H9 (cell line): ENCODE data around the gene RGPD4. TPM values are rescaled to one million over a fixed set of nuclear protein-coding genes. Genes with fewer than 3 reads are reported as not detected.

Experiments
- DNase-seq: peaks from one replicate; pipeline ENCODE4 v3.0.0-alpha.2; 2017
- H2AFZ ChIP-seq: one replicate; pipeline ENCODE4 v1.6.1; 2013; ENCODE audit warnings: mild to moderate bottlenecking, low read length, control low read depth, moderate library complexity
- H2AK5ac ChIP-seq: 2 replicates; pipeline ENCODE4 v1.6.1; 2013; ENCODE audit warnings: low read length, control low read depth, mixed read lengths; ENCODE audit not compliant: insufficient read length
- H2BK120ac ChIP-seq: one replicate; pipeline ENCODE4 v1.6.1; 2013; ENCODE audit warnings: low read depth, mild to moderate bottlenecking, low read length, control low read depth, inconsistent platforms; ENCODE audit not compliant: poor library complexity, severe bottlenecking
- H2BK12ac ChIP-seq: 2 replicates; pipeline ENCODE4 v1.6.1; 2013; ENCODE audit warnings: low read length, control low read depth, mixed read lengths, low read depth; ENCODE audit not compliant: insufficient read length
- H2BK15ac ChIP-seq: 2 replicates; pipeline ENCODE4 v1.6.1; 2013; ENCODE audit warnings: low read depth, low read length, control low read depth
- H2BK20ac ChIP-seq: one replicate; pipeline ENCODE4 v1.6.1; 2013; ENCODE audit warnings: low read depth, mild to moderate bottlenecking, low read length, control low read depth, inconsistent platforms; ENCODE audit not compliant: poor library complexity, severe bottlenecking
- H2BK5ac ChIP-seq: 2 replicates; pipeline ENCODE4 v1.6.1; 2013; ENCODE audit warnings: low read length, control low read depth, mixed read lengths; ENCODE audit not compliant: insufficient read length
- H3K14ac ChIP-seq: 2 replicates; pipeline ENCODE4 v1.6.1; 2013; ENCODE audit warnings: low read length, control low read depth; ENCODE audit not compliant: insufficient read depth
- H3K18ac ChIP-seq: 2 replicates; pipeline ENCODE4 v1.6.1; 2013; ENCODE audit warnings: low read depth, mild to moderate bottlenecking, mixed read lengths, low read length, control low read depth; ENCODE audit not compliant: insufficient read length
- H3K23ac ChIP-seq: 2 replicates; pipeline ENCODE4 v1.6.1; 2013; ENCODE audit warnings: low read length, control low read depth, mixed read lengths, low read depth; ENCODE audit not compliant: insufficient read length
- H3K23me2 ChIP-seq: 2 replicates; pipeline ENCODE4 v1.6.1; 2013; ENCODE audit warnings: low read depth, mild to moderate bottlenecking, mixed read lengths, low read length, control low read depth; ENCODE audit not compliant: insufficient read length, poor library complexity, severe bottlenecking
- H3K27ac ChIP-seq: 2 replicates; pipeline ENCODE4 v1.5.1; 2013; ENCODE audit warnings: low read length, control low read depth, mixed read lengths, low read depth; ENCODE audit not compliant: insufficient read length
- H3K27me3 ChIP-seq: 2 replicates; pipeline ENCODE4 v1.6.1; 2013; ENCODE audit warnings: low read length, control low read depth, inconsistent platforms; ENCODE audit not compliant: insufficient read depth
- H3K4ac ChIP-seq: 2 replicates; pipeline ENCODE4 v1.6.1; 2013; ENCODE audit warnings: low read depth, mild to moderate bottlenecking, control low read depth, inconsistent platforms, low read length, moderate library complexity
- H3K4me1 ChIP-seq: 2 replicates; pipeline ENCODE4 v1.6.1; 2013; ENCODE audit warnings: low read length, control low read depth, inconsistent platforms; ENCODE audit not compliant: insufficient read depth
- H3K4me2 ChIP-seq: 2 replicates; pipeline ENCODE4 v1.6.1; 2013; ENCODE audit warnings: low read length, control low read depth, mixed read lengths; ENCODE audit not compliant: insufficient read length, insufficient read depth
- H3K56ac ChIP-seq: 2 replicates; pipeline ENCODE4 v1.6.1; 2013; ENCODE audit warnings: low read depth, mild to moderate bottlenecking, mixed read lengths, low read length, control low read depth; ENCODE audit not compliant: insufficient read length
- H3K79me1 ChIP-seq: 2 replicates; pipeline ENCODE4 v1.6.1; 2013; ENCODE audit warnings: low read depth, mild to moderate bottlenecking, moderate library complexity, low read length, control low read depth, inconsistent platforms; ENCODE audit not compliant: insufficient read depth, poor library complexity, severe bottlenecking
- H3K79me2 ChIP-seq: 2 replicates; pipeline ENCODE4 v1.6.1; 2013; ENCODE audit warnings: low read length, control low read depth, inconsistent platforms; ENCODE audit not compliant: insufficient read depth
- H3K9ac ChIP-seq: 2 replicates; pipeline ENCODE4 v1.6.1; 2013; ENCODE audit warnings: low read length, control low read depth, mixed read lengths; ENCODE audit not compliant: insufficient read length; ENCODE audit errors: extremely low read depth
- H3K9me3 ChIP-seq: one replicate; pipeline ENCODE4 v1.6.1; 2013; ENCODE audit warnings: low read depth, low read length, inconsistent platforms; ENCODE audit not compliant: control insufficient read depth
- H3T11ph ChIP-seq: one replicate; pipeline ENCODE4 v1.6.1; 2013; ENCODE audit warnings: mild to moderate bottlenecking, low read length, control low read depth, inconsistent platforms
- H4K20me1 ChIP-seq: one replicate; pipeline ENCODE4 v1.6.1; 2013; ENCODE audit not compliant: control insufficient read depth, insufficient read length, insufficient read depth
- H4K5ac ChIP-seq: 2 replicates; pipeline ENCODE4 v1.6.1; 2013; ENCODE audit warnings: low read depth, mild to moderate bottlenecking, mixed read lengths, low read length, control low read depth; ENCODE audit not compliant: insufficient read length
- H4K8ac ChIP-seq: replicated peaks from 2 replicates; pipeline ENCODE4 v1.6.1; 2013; ENCODE audit warnings: low read length, control low read depth, mixed read lengths, low read depth; ENCODE audit not compliant: insufficient read length
- H4K91ac ChIP-seq: 2 replicates; pipeline ENCODE4 v1.6.1; 2013; ENCODE audit warnings: low read depth, mild to moderate bottlenecking, moderate library complexity, mixed read lengths, low read length, control low read depth; ENCODE audit not compliant: insufficient read length
- H3K27ac Mint-ChIP-seq, 3 experiments: 2 replicates in 2 of 3; 3 replicates in 1 of 3; pipeline ENCODE4 v1.8.0; 2020 to 2021; ENCODE audit warnings: mixed read lengths in 3 of 3, mild to moderate bottlenecking in 1 of 3, moderate library complexity in 1 of 3
- H3K27me3 Mint-ChIP-seq: 2 replicates; pipeline ENCODE4 v1.8.0; 2021; ENCODE audit warnings: low read depth, mild to moderate bottlenecking, moderate library complexity, mixed read lengths
- H3K36me3 Mint-ChIP-seq, 3 experiments: 2 replicates in 2 of 3; 3 replicates in 1 of 3; pipeline ENCODE4 v1.8.0; 2020 to 2021; ENCODE audit warnings: low read depth in 3 of 3, mixed read lengths in 3 of 3; ENCODE audit not compliant: insufficient read depth in 1 of 3
- H3K4me1 Mint-ChIP-seq, 2 experiments: 2 replicates each; pipeline ENCODE4 v1.8.0; 2020; ENCODE audit warnings: mixed read lengths in 2 of 2
- H3K4me3 Mint-ChIP-seq, 2 experiments: 2 replicates in 1 of 2; 3 replicates in 1 of 2; pipeline ENCODE4 v1.8.0; 2020 to 2021; ENCODE audit warnings: mild to moderate bottlenecking in 2 of 2, mixed read lengths in 2 of 2, moderate library complexity in 1 of 2
- H3K9me3 Mint-ChIP-seq, 2 experiments: 2 replicates in 1 of 2; 3 replicates in 1 of 2; pipeline ENCODE4 v1.8.0; 2020; ENCODE audit warnings: mild to moderate bottlenecking in 2 of 2, mixed read lengths in 2 of 2, moderate library complexity in 1 of 2
- CTCF ChIP-seq: fragments of 200-600 bp; sonication (generic); conservative IDR thresholded peaks from 3 replicates; pipeline ENCODE4 v1.8.0; 2021; ENCODE audit warnings: antibody characterized with exemption, mild to moderate bottlenecking
- WGBS: extraction: QIAGEN DNeasy Blood & Tissue Kit; methylation state at CpG from one replicate; pipeline ENCODE4 v1.1.7; 2013; ENCODE audit warnings: missing lambda C conversion rate, low lambda C conversion rate, mixed read lengths; ENCODE audit not compliant: insufficient read length; ENCODE audit errors: extremely low coverage; 5-methylcytosine and 5-hydroxymethylcytosine counted together
- total RNA-seq: library from RNA; stranded (reverse); gene quantifications from 2 replicates; pipeline ENCODE4 v1.2.1, GENCODE V29; 2021

The RGPD4 gene
- total RNA-seq, 1 experiment from 2014 or later: 0.07 TPM

GRCh38 chr2:107807988-107808387 lies 18.7 kb upstream of the RGPD4 start:
- no peak overlapping the region for H3K4me3 Mint-ChIP-seq
- Histone ChIP-seq H3K18ac (no peak overlapping the region), H2BK20ac (no peak overlapping the region), H2AFZ (no peak overlapping the region), H4K20me1 (no peaks in the 10 kb centered on the region), H3K27ac (no peak overlapping the region), H3K9me3 (no peaks in the 10 kb centered on the region), H4K91ac (no peak overlapping the region), H3K56ac (no peak overlapping the region), H4K5ac (no peak overlapping the region), H3K4me1 (peaks cover 8% of the 10 kb centered on the region; the same call in 1 of the 2 replicates), H2BK15ac (no peak overlapping the region), H3T11ph (no peak overlapping the region), H3K14ac (no peak overlapping the region), H3K4me2 (no peak overlapping the region), H2BK120ac (no peak overlapping the region), H2BK12ac (no peak overlapping the region), H3K79me1 (no peaks in the 10 kb centered on the region), H3K9ac (no peak overlapping the region), H3K4ac (no peak overlapping the region), H2AK5ac (no peak overlapping the region), H3K23ac (no peak overlapping the region), H3K27me3 (no peaks in the 10 kb centered on the region), H2BK5ac (no peak overlapping the region), H4K8ac (no peak overlapping the region), H3K23me2 (no peaks in the 10 kb centered on the region), H3K79me2 (no peaks in the 10 kb centered on the region)
- H3K4me1 Mint-ChIP-seq: peaks cover 11 to 21% of the 10 kb centered on the region in 2 experiments
- no CpG with 5 or more reads among the region's 7 CpGs for WGBS
- H3K36me3 Mint-ChIP-seq: peaks cover 0 to 1% (median 0%) of the 10 kb centered on the region in 3 experiments; a peak in 1 of 7 replicates
- H3K27ac Mint-ChIP-seq: peak overlapping the region in 1 of 3 experiments; percentile 24; a peak in 1 of 7 replicates
- DNase-seq: no peak
- H3K27me3 Mint-ChIP-seq: no peaks in the 10 kb centered on the region; the same call in 1 of the 2 replicates
- no peak for TF ChIP-seq CTCF
- H3K9me3 Mint-ChIP-seq: peaks cover 0 to 2% of the 10 kb centered on the region in 2 experiments; a peak in 3 of 5 replicates
